HepG2 (cell line): ENCODE data around the gene HSPA5. TPM values are rescaled to one million over a fixed set of nuclear protein-coding genes. Genes with fewer than 3 reads are reported as not detected.

ENCODE experiments used
- AGO2 ChIP-seq: fragments of 200-400 bp; formaldehyde crosslinking; optimal IDR thresholded peaks from 2 replicates; pipeline ENCODE3; 2017; ENCODE audit warnings: mild to moderate bottlenecking, low read depth, low read length, moderate library complexity
- AKAP8 ChIP-seq: sonication (generic); formaldehyde crosslinking; IDR thresholded peaks from 2 replicates; pipeline ENCODE4 v1.5.1; 2020; ENCODE audit warnings: mild to moderate bottlenecking, missing genetic modification reagents
- DNMT3B ChIP-seq: conservative IDR thresholded peaks from 2 replicates; pipeline ENCODE4 v1.6.1; 2016; ENCODE audit warnings: missing biosample characterization, control low read depth
- GPBP1L1 ChIP-seq: sonication (generic); formaldehyde crosslinking; IDR thresholded peaks from 2 replicates; pipeline ENCODE4 v1.5.0; 2020; ENCODE audit warnings: mild to moderate bottlenecking, missing genetic modification reagents
- NFAT5 ChIP-seq: sonication (generic); formaldehyde crosslinking; IDR thresholded peaks from 2 replicates; pipeline ENCODE4 v1.4.0; 2020; ENCODE audit warnings: missing genetic modification reagents
- PHF20 ChIP-seq: sonication (generic); formaldehyde crosslinking; IDR thresholded peaks from 2 replicates; pipeline ENCODE4 v1.5.0; 2020; ENCODE audit warnings: mild to moderate bottlenecking, missing genetic modification reagents
- XRCC5 ChIP-seq: fragments of 200-400 bp; formaldehyde crosslinking; optimal IDR thresholded peaks from 2 replicates; pipeline ENCODE3; 2017; ENCODE audit warnings: mild to moderate bottlenecking, low read length
- ZBTB20 ChIP-seq: sonication (generic); formaldehyde crosslinking; IDR thresholded peaks from 2 replicates; pipeline ENCODE4 v1.8.1; 2023; ENCODE audit warnings: missing genetic modification reagents, low read depth, mild to moderate bottlenecking, borderline replicate concordance
- ZNF674 ChIP-seq: sonication (generic); formaldehyde crosslinking; IDR thresholded peaks from 2 replicates; pipeline ENCODE4 v1.5.0; 2020; ENCODE audit warnings: low read depth, mild to moderate bottlenecking, missing genetic modification reagents
- ZNF75D ChIP-seq: sonication (generic); formaldehyde crosslinking; IDR thresholded peaks from 2 replicates; pipeline ENCODE4 v1.8.1; 2023; ENCODE audit warnings: missing genetic modification reagents, mild to moderate bottlenecking, borderline replicate concordance
- polyA plus RNA-seq, 8 experiments: library from polyadenylated mRNA; depleted of rRNA in 3 of 8; stranded (reverse) in 7 of 8; unstranded in 1 of 8; fragments of >200 nt; fragmentation: Illumina TruSeq in 4 of 8; extraction: Trizol in 4 of 8; gene quantifications; 2 replicates each; pipeline versions ENCODE4 v1.2.1 to v1.2.3, GENCODE V29; 2011 to 2016; ENCODE audit warnings: low read depth in 4 of 8, missing spikeins in 1 of 8, mixed read lengths in 1 of 8; ENCODE audit not compliant: insufficient read depth in 1 of 8
- total RNA-seq, 5 experiments: library from RNA; depleted of rRNA; stranded (reverse); fragments of >200 nt; fragmentation: Illumina TruSeq; extraction: Trizol; gene quantifications; 2 replicates each; pipeline ENCODE4 v1.2.3, GENCODE V29; 2016; ENCODE audit warnings: low read depth in 1 of 5
- TF ChIP-seq, protein P1 (sequence below): sonication (generic); formaldehyde crosslinking; IDR thresholded peaks from 2 replicates; pipeline ENCODE4 v1.8.1; 2023; ENCODE audit warnings: mild to moderate bottlenecking, missing genetic modification reagents
- TF ChIP-seq, protein P2 (sequence below): sonication (generic); formaldehyde crosslinking; IDR thresholded peaks from one replicate; pipeline ENCODE4 v1.5.1; 2020; ENCODE audit warnings: mild to moderate bottlenecking, missing genetic modification reagents; ENCODE audit errors: not compliant biosample characterization

HSPA5 gene
- total and polyA plus RNA-seq, 2 of the 13 experiments (the other 11 are each of a cell fraction or from before 2014, with no cell fraction given): 201 to 206 TPM

GRCh38 chr9:125200216-125201047, 40.7 kb downstream of the HSPA5 start, which contains the start of gene RABEPK (continued):
- TF ChIP-seq AKAP8 (CRISPR knock-in tag): no peak
- TF ChIP-seq PHF20 (CRISPR knock-in tag): peak; percentile 76
- no peak for TF ChIP-seq ZNF75D (CRISPR knock-in tag)
- peak; percentile 28 for TF ChIP-seq XRCC5
- TF ChIP-seq NFAT5 (CRISPR knock-in tag): no peak
- TF ChIP-seq ZNF674: no peak
- TF ChIP-seq GPBP1L1 (CRISPR knock-in tag): no peak
- TF ChIP-seq DNMT3B: peak; percentile 88
- peak; percentile 61 for TF ChIP-seq AGO2
- TF ChIP-seq, protein P1, sequence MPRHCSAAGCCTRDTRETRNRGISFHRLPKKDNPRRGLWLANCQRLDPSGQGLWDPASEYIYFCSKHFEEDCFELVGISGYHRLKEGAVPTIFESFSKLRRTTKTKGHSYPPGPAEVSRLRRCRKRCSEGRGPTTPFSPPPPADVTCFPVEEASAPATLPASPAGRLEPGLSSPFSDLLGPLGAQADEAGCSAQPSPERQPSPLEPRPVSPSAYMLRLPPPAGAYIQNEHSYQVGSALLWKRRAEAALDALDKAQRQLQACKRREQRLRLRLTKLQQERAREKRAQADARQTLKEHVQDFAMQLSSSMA (CRISPR knock-in tag): no peak
- TF ChIP-seq ZBTB20 (CRISPR knock-in tag): no peak
- TF ChIP-seq, protein P2, sequence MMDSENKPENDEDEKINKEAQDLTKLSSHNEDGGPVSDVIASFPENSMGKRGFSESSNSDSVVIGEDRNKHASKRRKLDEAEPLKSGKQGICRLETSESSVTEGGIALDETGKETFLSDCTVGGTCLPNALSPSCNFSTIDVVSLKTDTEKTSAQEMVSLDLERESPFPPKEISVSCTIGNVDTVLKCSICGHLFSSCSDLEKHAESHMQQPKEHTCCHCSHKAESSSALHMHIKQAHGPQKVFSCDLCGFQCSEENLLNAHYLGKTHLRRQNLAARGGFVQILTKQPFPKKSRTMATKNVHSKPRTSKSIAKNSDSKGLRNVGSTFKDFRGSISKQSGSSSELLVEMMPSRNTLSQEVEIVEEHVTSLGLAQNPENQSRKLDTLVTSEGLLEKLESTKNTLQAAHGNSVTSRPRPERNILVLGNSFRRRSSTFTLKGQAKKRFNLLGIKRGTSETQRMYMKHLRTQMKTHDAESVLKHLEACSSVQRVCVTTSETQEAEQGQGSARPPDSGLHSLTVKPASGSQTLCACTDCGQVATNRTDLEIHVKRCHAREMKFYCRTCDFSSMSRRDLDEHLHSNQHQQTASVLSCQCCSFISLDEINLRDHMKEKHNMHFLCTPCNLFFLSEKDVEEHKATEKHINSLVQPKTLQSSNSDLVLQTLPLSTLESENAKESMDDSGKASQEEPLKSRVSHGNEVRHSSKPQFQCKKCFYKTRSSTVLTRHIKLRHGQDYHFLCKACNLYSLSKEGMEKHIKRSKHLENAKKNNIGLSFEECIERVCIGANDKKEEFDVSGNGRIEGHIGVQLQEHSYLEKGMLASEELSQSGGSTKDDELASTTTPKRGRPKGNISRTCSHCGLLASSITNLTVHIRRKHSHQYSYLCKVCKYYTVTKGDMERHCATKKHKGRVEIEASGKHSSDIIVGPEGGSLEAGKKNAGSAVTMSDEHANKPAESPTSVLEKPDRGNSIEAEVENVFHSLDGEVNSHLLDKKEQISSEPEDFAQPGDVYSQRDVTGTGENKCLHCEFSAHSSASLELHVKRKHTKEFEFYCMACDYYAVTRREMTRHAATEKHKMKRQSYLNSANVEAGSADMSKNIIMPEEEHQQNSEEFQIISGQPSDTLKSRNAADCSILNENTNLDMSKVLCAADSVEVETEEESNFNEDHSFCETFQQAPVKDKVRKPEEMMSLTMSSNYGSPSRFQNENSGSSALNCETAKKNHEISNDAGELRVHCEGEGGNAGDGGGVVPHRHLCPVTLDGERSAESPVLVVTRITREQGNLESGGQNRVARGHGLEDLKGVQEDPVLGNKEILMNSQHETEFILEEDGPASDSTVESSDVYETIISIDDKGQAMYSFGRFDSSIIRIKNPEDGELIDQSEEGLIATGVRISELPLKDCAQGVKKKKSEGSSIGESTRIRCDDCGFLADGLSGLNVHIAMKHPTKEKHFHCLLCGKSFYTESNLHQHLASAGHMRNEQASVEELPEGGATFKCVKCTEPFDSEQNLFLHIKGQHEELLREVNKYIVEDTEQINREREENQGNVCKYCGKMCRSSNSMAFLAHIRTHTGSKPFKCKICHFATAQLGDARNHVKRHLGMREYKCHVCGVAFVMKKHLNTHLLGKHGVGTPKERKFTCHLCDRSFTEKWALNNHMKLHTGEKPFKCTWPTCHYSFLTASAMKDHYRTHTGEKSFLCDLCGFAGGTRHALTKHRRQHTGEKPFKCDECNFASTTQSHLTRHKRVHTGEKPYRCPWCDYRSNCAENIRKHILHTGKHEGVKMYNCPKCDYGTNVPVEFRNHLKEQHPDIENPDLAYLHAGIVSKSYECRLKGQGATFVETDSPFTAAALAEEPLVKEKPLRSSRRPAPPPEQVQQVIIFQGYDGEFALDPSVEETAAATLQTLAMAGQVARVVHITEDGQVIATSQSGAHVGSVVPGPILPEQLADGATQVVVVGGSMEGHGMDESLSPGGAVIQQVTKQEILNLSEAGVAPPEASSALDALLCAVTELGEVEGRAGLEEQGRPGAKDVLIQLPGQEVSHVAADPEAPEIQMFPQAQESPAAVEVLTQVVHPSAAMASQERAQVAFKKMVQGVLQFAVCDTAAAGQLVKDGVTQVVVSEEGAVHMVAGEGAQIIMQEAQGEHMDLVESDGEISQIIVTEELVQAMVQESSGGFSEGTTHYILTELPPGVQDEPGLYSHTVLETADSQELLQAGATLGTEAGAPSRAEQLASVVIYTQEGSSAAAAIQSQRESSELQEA (CRISPR knock-in tag): peak; percentile 54
